Testis (tissue), 3 donors: ENCODE results near the gene ELFN2. TPM values are rescaled to one million over a fixed set of nuclear protein-coding genes. Genes with fewer than 3 reads are reported as not detected.
"Not testable (repeated sequence)": the region's sequence is repeated elsewhere in the genome, so short reads cannot be mapped to it uniquely, and the experiment has no call there.

ENCODE experiments used
- DNase-seq: peaks from one replicate; pipeline ENCODE4 v3.0.0-alpha.2; 2019
- H3K27ac ChIP-seq, 2 donors: fragments of 200-600 bp; sonication (generic); one replicate each; pipeline ENCODE4 v1.5.1; 2019
- H3K27me3 ChIP-seq: fragments of 200-600 bp; sonication (generic); one replicate; pipeline ENCODE4 v1.5.1; 2019
- H3K36me3 ChIP-seq: fragments of 200-600 bp; sonication (generic); one replicate; pipeline ENCODE4 v1.5.1; 2017; ENCODE audit warnings: low read depth; ENCODE audit errors: missing control alignments
- H3K4me1 ChIP-seq: fragments of 200-600 bp; sonication (generic); one replicate; pipeline ENCODE4 v1.5.1; 2019
- H3K4me3 ChIP-seq, 2 donors: fragments of 200-600 bp; sonication (generic); one replicate each; pipeline ENCODE4 v1.5.1; 2017 to 2019
- H3K9me3 ChIP-seq: fragments of 200-600 bp; sonication (generic); one replicate; pipeline ENCODE4 v1.5.1; 2017
- CTCF ChIP-seq, 3 experiments: fragments of 450-650 bp in 2 of 3; fragments of 200-600 bp in 1 of 3; sonication (generic) in 1 of 3; IDR thresholded peaks; one replicate each; pipeline ENCODE4 v1.5.1; 2016 to 2019; ENCODE audit warnings: antibody characterized with exemption in 3 of 3, mild to moderate bottlenecking in 2 of 3, moderate library complexity in 1 of 3
- POLR2A ChIP-seq: fragments of 450-650 bp; IDR thresholded peaks from one replicate; pipeline ENCODE4 v1.6.1; 2017; ENCODE audit warnings: antibody characterized with exemption, mild to moderate bottlenecking, moderate library complexity
- WGBS, 2 donors: methylation state at CpG; one replicate each; pipeline ENCODE4 v1.1.5; 2018; 5-methylcytosine and 5-hydroxymethylcytosine counted together
- intact Hi-C: fragments of 100-400 bp; cut with DNase I; formaldehyde crosslinking; loops from one replicate; pipeline ENCODE4 v1.15.1; 2023; ENCODE audit warnings: low total_unique reads
- polyA plus RNA-seq: library from polyadenylated mRNA; stranded (reverse); fragments of 350-450 nt; fragmentation: Illumina TruSeq; extraction: RNeasy Lipid Tissue Mini Kit (QIAGEN cat#74804); gene quantifications from one replicate; pipeline ENCODE4 v1.2.3, GENCODE V29; 2014; ENCODE audit warnings: low read depth, low replicate concordance; ENCODE audit not compliant: insufficient read depth
- total RNA-seq, 2 donors: library from RNA; depleted of rRNA; stranded (reverse); fragments of >200 nt; gene quantifications; one replicate each; pipeline ENCODE4 v1.2.3, GENCODE V29; 2016

Gene ELFN2
- total and polyA plus RNA-seq, 3 donors from 2014 or later: 4.8 to 5.7 (median 5.3) TPM

- no peak for TF ChIP-seq CTCF (IDR thresholded peaks at IDR 0.05)
- no peak for TF ChIP-seq POLR2A
- DNase-seq: no peak
- Histone ChIP-seq H3K9me3 (no peaks in the 10 kb centered on the region), H3K27me3 (no peaks in the 10 kb centered on the region), H3K4me3 (no peak overlapping the region), H3K4me1 (no peaks in the 10 kb centered on the region), H3K27ac (no peak overlapping the region), H3K36me3 (no peaks in the 10 kb centered on the region)
- intact Hi-C loops: no loop called here
- 72 to 77% methylated on average over 11 of the region's 11 CpGs for WGBS, 2 donors
Observed at GRCh38 chr22:37400719-37401118, 26.6 kb downstream of the ELFN2 start.

GRCh38 chr22:37399457-37399856 lies 27.8 kb downstream of the ELFN2 start:
- WGBS, 2 donors: 89 to 90% methylated on average over 13 to 17 of the region's 19 CpGs
- H3K36me3 ChIP-seq, H3K4me1 ChIP-seq: not testable (repeated sequence)

GRCh38 chr22:37397226-37397625 lies 30.1 kb downstream of the ELFN2 start:
- Histone ChIP-seq H3K36me3 (no peaks in the 10 kb centered on the region), H3K4me1 (no peaks in the 10 kb centered on the region), H3K27me3 (no peaks in the 10 kb centered on the region), H3K4me3 (no peak overlapping the region), H3K9me3 (no peaks in the 10 kb centered on the region), H3K27ac (no peak overlapping the region)
- no peak for TF ChIP-seq CTCF (IDR thresholded peaks at IDR 0.05)
- TF ChIP-seq POLR2A: no peak
- WGBS, 2 donors: 64 to 72% methylated on average over 2 to 10 of the region's 10 CpGs
- intact Hi-C loops: no loop called here
- no peak for DNase-seq

More at GRCh38 chr22:37399457-37399856, 27.8 kb downstream of the ELFN2 start:
- intact Hi-C loops, H3K27me3 ChIP-seq, H3K27ac ChIP-seq, H3K9me3 ChIP-seq, DNase-seq, H3K4me3 ChIP-seq: not testable (repeated sequence)

GRCh38 chr22:37396488-37397084 lies 30.7 kb downstream of the ELFN2 start:
- intact Hi-C loops: no loop called here
- TF ChIP-seq CTCF (IDR thresholded peaks at IDR 0.05) (no peak), POLR2A (no peak)
- no peaks in the 10 kb centered on the region for H3K4me1 ChIP-seq
- H3K4me3 ChIP-seq: no peak overlapping the region
- 83 to 88% methylated on average over 11 of the region's 11 CpGs for WGBS, 2 donors
- no peaks in the 10 kb centered on the region for H3K27me3 ChIP-seq
- no peaks in the 10 kb centered on the region for H3K9me3 ChIP-seq
- no peak for DNase-seq
- H3K27ac ChIP-seq: no peak overlapping the region
- no peaks in the 10 kb centered on the region for H3K36me3 ChIP-seq

- no peak overlapping the region for H3K4me3 ChIP-seq
- no peaks in the 10 kb centered on the region for H3K4me1 ChIP-seq
- intact Hi-C loops: no loop called here
- TF ChIP-seq POLR2A (no peak), CTCF (IDR thresholded peaks at IDR 0.05) (no peak)
- H3K27me3 ChIP-seq: no peaks in the 10 kb centered on the region
- WGBS, 2 donors: 55 to 60% methylated on average over 14 to 20 of the region's 20 CpGs
- no peaks in the 10 kb centered on the region for H3K9me3 ChIP-seq
- no peak overlapping the region for H3K27ac ChIP-seq
- DNase-seq: no peak
- no peaks in the 10 kb centered on the region for H3K36me3 ChIP-seq
Observed at GRCh38 chr22:37394341-37394740, 32.9 kb downstream of the ELFN2 start.
